IMR-90 (cell line): Measurements from ENCODE around the gene ZNF555. TPM values are rescaled to one million over a fixed set of nuclear protein-coding genes. Genes with fewer than 3 reads are reported as not detected.

Experiments
- ATAC-seq: fragments of 200-7000 bp; cut with Tn5 transposase; 2 replicates; pipeline ENCODE4 v1.9.1; 2020; ENCODE audit warnings: low read depth, mild to moderate bottlenecking, moderate library complexity
- BruUV-seq: library from RNA; stranded (reverse); fragments of 400-500 nt; replicated peaks from 2 replicates; lab custom pipeline; 2021; lab: Mats Ljungman, UMichigan
- CTCF ChIA-PET: fragments of 300-600 bp; formaldehyde crosslinking; extraction: SDS; loops from one replicate; lab custom pipeline; 2021; ENCODE audit warnings: antibody characterized with exemption; lab: Yijun Ruan, JAX
- POLR2A ChIA-PET: fragments of 300-600 bp; sonication (Branson Sonifier 250); formaldehyde crosslinking; loops from one replicate; lab custom pipeline; 2022; ENCODE audit warnings: antibody characterized with exemption; ENCODE audit not compliant: unreplicated experiment; lab: Charles Lee
- DNase-seq: peaks from one replicate; pipeline ENCODE4 v3.0.0; 2013
- H2AFZ ChIP-seq: replicated peaks from 2 replicates; pipeline ENCODE3; 2013; ENCODE audit warnings: low read length, mild to moderate bottlenecking; ENCODE audit not compliant: poor library complexity
- H2AK5ac ChIP-seq: 2 replicates; pipeline ENCODE4 v1.6.1; 2013; ENCODE audit warnings: low read depth, low read length, inconsistent platforms
- H2AK9ac ChIP-seq: replicated peaks from 2 replicates; pipeline ENCODE3; 2013; ENCODE audit warnings: mild to moderate bottlenecking, low read depth, low read length, moderate library complexity; ENCODE audit not compliant: poor library complexity
- H2BK120ac ChIP-seq: 2 replicates; pipeline ENCODE4 v1.6.1; 2013; ENCODE audit warnings: low read depth, low read length, inconsistent platforms
- H2BK15ac ChIP-seq: 3 replicates; pipeline ENCODE4 v1.6.1; 2013; ENCODE audit warnings: low read depth, low read length, inconsistent platforms
- H2BK20ac ChIP-seq: 2 replicates; pipeline ENCODE4 v1.6.1; 2013; ENCODE audit warnings: low read depth, mild to moderate bottlenecking, inconsistent platforms, low read length, moderate library complexity
- H2BK5ac ChIP-seq: 2 replicates; pipeline ENCODE4 v1.6.1; 2013; ENCODE audit warnings: mild to moderate bottlenecking, low read depth, low read length, inconsistent platforms; ENCODE audit not compliant: poor library complexity, severe bottlenecking
- H3K14ac ChIP-seq: replicated peaks from 2 replicates; pipeline ENCODE4 v1.6.1; 2013; ENCODE audit warnings: low read depth, low read length, inconsistent platforms
- H3K18ac ChIP-seq: 2 replicates; pipeline ENCODE4 v1.6.1; 2013; ENCODE audit warnings: low read depth, low read length, control low read depth
- H3K23ac ChIP-seq: 2 replicates; pipeline ENCODE4 v1.6.1; 2013; ENCODE audit warnings: low read depth, low read length, inconsistent platforms
- H3K27ac ChIP-seq: 2 replicates; pipeline ENCODE4 v1.5.1; 2013; ENCODE audit warnings: mild to moderate bottlenecking, control low read depth, low read length; ENCODE audit not compliant: insufficient read depth
- H3K27me3 ChIP-seq: 2 replicates; pipeline ENCODE4 v1.6.1; 2013; ENCODE audit warnings: low read length; ENCODE audit not compliant: control insufficient read depth, insufficient read depth
- H3K36me3 ChIP-seq: 2 replicates; pipeline ENCODE4 v1.6.1; 2013; ENCODE audit warnings: low read length, mixed read lengths; ENCODE audit not compliant: control insufficient read depth, insufficient read depth
- H3K4ac ChIP-seq: 2 replicates; pipeline ENCODE4 v1.6.1; 2013; ENCODE audit warnings: low read depth, low read length, inconsistent platforms
- H3K4me1 ChIP-seq: 2 replicates; pipeline ENCODE4 v1.6.1; 2013; ENCODE audit warnings: low read length, mixed read lengths; ENCODE audit not compliant: control insufficient read depth, insufficient read depth
- H3K4me2 ChIP-seq: 2 replicates; pipeline ENCODE4 v1.6.1; 2013; ENCODE audit warnings: low read depth, mild to moderate bottlenecking, control low read depth, low read length, moderate library complexity
- H3K4me3 ChIP-seq: 2 replicates; pipeline ENCODE4 v1.5.1; 2013; ENCODE audit warnings: low read depth, mild to moderate bottlenecking, control low read depth, low read length, moderate library complexity; ENCODE audit not compliant: insufficient read depth
- H3K56ac ChIP-seq: 2 replicates; pipeline ENCODE4 v1.6.1; 2013; ENCODE audit warnings: low read length, inconsistent platforms; ENCODE audit not compliant: insufficient read depth; ENCODE audit errors: extremely low read depth
- H3K79me1 ChIP-seq, 2 experiments: 2 replicates each; pipeline ENCODE4 v1.6.1; 2013; ENCODE audit warnings: low read length in 2 of 2, inconsistent platforms in 1 of 2, low read depth in 1 of 2
- H3K9ac ChIP-seq: 2 replicates; pipeline ENCODE4 v1.6.1; 2013; ENCODE audit warnings: low read depth, low read length, control low read depth
- H3K9me1 ChIP-seq: 2 replicates; pipeline ENCODE4 v1.6.1; 2013; ENCODE audit warnings: low read length, inconsistent platforms; ENCODE audit not compliant: insufficient read depth
- H3K9me3 ChIP-seq: 2 replicates; pipeline ENCODE4 v1.6.1; 2013; ENCODE audit warnings: low read length; ENCODE audit not compliant: control insufficient read depth, insufficient read depth
- H4K20me1 ChIP-seq: 2 replicates; pipeline ENCODE4 v1.6.1; 2013; ENCODE audit warnings: low read length, inconsistent platforms; ENCODE audit not compliant: insufficient read depth
- H4K5ac ChIP-seq: 2 replicates; pipeline ENCODE4 v1.6.1; 2013; ENCODE audit warnings: mild to moderate bottlenecking, low read depth, low read length, control low read depth
- H4K8ac ChIP-seq, 2 experiments: 2 replicates each; pipeline ENCODE4 v1.6.1; 2013; ENCODE audit warnings: low read depth in 2 of 2, low read length in 2 of 2, control low read depth in 1 of 2, inconsistent platforms in 1 of 2
- H4K91ac ChIP-seq: 2 replicates; pipeline ENCODE4 v1.6.1; 2013; ENCODE audit warnings: low read depth, low read length, inconsistent platforms; ENCODE audit not compliant: insufficient read depth
- FOS ChIP-seq: fragments of 150-350 bp; IDR thresholded peaks from 2 replicates; pipeline ENCODE4 v1.6.1; 2016; ENCODE audit warnings: low read depth, low read length
- MAFK ChIP-seq: IDR thresholded peaks from 2 replicates; pipeline ENCODE4 v1.6.1; 2012; ENCODE audit warnings: low read depth, low read length, improper control_type of control experiment
- MXI1 ChIP-seq: IDR thresholded peaks from 2 replicates; pipeline ENCODE4 v1.6.1; 2012; ENCODE audit warnings: low read depth, mild to moderate bottlenecking, low read length, moderate library complexity, borderline replicate concordance
- NFE2L2 ChIP-seq: fragments of 150-350 bp; IDR thresholded peaks from 2 replicates; pipeline ENCODE4 v1.6.1; 2016; ENCODE audit warnings: low read depth, mild to moderate bottlenecking, low read length
- RCOR1 ChIP-seq: IDR thresholded peaks from 2 replicates; pipeline ENCODE4 v1.6.1; 2012; ENCODE audit warnings: mild to moderate bottlenecking, low read length, improper control_type of control experiment; ENCODE audit not compliant: insufficient replicate concordance
- SMC3 ChIP-seq: fragments of 150-350 bp; IDR thresholded peaks from 2 replicates; pipeline ENCODE4 v1.6.1; 2016; ENCODE audit warnings: low read depth, mild to moderate bottlenecking, antibody characterized with exemption, low read length, moderate library complexity
- WGBS, 2 experiments: methylation state at CpG; one replicate each; pipeline versions ENCODE4 v1.1.5 to v1.1.7; 2013; ENCODE audit warnings: missing lambda C conversion rate in 2 of 2; ENCODE audit not compliant: insufficient read length in 1 of 2; ENCODE audit errors: extremely low coverage in 2 of 2; 5-methylcytosine and 5-hydroxymethylcytosine counted together
- dilution Hi-C: fragments of 300-500 bp; cut with HindIII; formaldehyde crosslinking; loops from one replicate; pipeline ENCODE4 v1.14.3; 2018; ENCODE audit warnings: low sequenced_read_pairs; ENCODE audit not compliant: unreplicated experiment
- in situ Hi-C: fragments of 300-500 bp; cut with MboI; formaldehyde crosslinking; loops from 3 replicates; pipeline ENCODE4 v1.14.3; 2019; ENCODE audit warnings: low sequenced_read_pairs, inconsistent platforms, mixed read lengths
- intact Hi-C: fragments of 100-400 bp; cut with micrococcal nuclease; formaldehyde crosslinking; loops from 2 replicates; pipeline ENCODE4 v1.10.0; 2022
- polyA plus RNA-seq, 3 experiments: library from polyadenylated mRNA; depleted of rRNA; stranded (reverse); fragments of >200 nt; gene quantifications; 2 replicates each; pipeline ENCODE4 v1.2.3, GENCODE V29; 2012; ENCODE audit warnings: low replicate concordance in 1 of 3
- total RNA-seq: library from RNA; depleted of rRNA; stranded (reverse); fragments of >200 nt; gene quantifications from 2 replicates; pipeline ENCODE4 v1.2.3, GENCODE V29; 2012
- TF ChIP-seq, protein P1 (sequence below): conservative IDR thresholded peaks from 2 replicates; pipeline ENCODE4 v1.5.1; 2012; ENCODE audit warnings: mild to moderate bottlenecking, low read depth, low read length, improper control_type of control experiment

ZNF555 gene
- total and polyA plus RNA-seq, 2 of the 4 experiments (the other 2 are of a cell fraction): 2.8 to 9.7 TPM

DNA sequence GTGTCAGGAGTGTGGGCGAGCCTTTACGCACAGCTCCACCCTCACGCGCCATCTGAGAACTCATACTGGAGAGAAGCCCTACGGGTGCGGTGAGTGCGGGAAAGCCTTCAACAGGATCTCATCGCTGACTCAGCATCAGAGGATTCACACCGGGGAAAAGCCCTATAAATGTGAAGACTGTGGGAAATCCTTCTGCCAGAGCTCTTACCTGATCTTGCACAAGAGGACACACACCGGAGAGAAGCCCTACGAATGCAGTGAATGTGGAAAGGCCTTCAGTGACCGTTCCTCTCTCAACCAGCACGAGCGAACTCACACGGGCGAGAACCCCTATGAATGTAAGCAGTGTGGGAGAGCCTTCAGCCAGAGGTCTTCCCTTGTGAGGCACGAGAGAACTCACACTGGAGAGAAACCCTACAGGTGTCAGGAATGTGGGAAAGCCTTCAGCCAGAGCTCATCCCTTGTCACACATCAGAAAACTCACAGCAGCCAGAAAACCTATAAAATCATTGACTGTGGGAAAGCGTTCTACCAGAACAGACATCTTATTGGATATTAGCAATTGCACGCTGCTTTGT is 6.9 kb upstream of the ZNF555 start:
- Histone ChIP-seq H2BK15ac (no peak overlapping the region), H3K4me1 (no peaks in the 10 kb centered on the region), H2AFZ (no peak overlapping the region), H3K9me1 (no peaks in the 10 kb centered on the region), H3K79me1 (no peaks in the 10 kb centered on the region), H4K8ac (no peak overlapping the region), H4K5ac (no peak overlapping the region), H3K56ac (no peak overlapping the region), H4K20me1 (no peaks in the 10 kb centered on the region), H3K9me3 (peaks cover 66% of the 10 kb centered on the region), H3K9ac (no peak overlapping the region), H2AK5ac (no peak overlapping the region), H2AK9ac (no peak overlapping the region), H3K4me2 (no peak overlapping the region), H3K36me3 (peaks cover 28% of the 10 kb centered on the region), H3K4ac (no peak overlapping the region), H3K4me3 (no peak overlapping the region), H3K23ac (no peak overlapping the region), H2BK5ac (no peak overlapping the region), H4K91ac (no peak overlapping the region), H3K18ac (no peak overlapping the region), H2BK20ac (no peak overlapping the region), H2BK120ac (no peak overlapping the region), H3K14ac (no peak overlapping the region), H3K27ac (no peak overlapping the region), H3K27me3 (no peaks in the 10 kb centered on the region)
- 100% methylated on average over 2 of the region's 19 CpGs; no CpG with 5 or more reads in 1 of the 2 experiments for WGBS, 2 experiments
- no TSS peak for BruUV-seq
- intact Hi-C loops (no loop called here), dilution Hi-C loops (no loop called here), in situ Hi-C loops (no loop called here)
- TF ChIP-seq NFE2L2 (no peak), MXI1 (no peak), SMC3 (no peak), MAFK (peak; percentile 74), RCOR1 (no peak), FOS (no peak)
- TF ChIP-seq, protein P1, sequence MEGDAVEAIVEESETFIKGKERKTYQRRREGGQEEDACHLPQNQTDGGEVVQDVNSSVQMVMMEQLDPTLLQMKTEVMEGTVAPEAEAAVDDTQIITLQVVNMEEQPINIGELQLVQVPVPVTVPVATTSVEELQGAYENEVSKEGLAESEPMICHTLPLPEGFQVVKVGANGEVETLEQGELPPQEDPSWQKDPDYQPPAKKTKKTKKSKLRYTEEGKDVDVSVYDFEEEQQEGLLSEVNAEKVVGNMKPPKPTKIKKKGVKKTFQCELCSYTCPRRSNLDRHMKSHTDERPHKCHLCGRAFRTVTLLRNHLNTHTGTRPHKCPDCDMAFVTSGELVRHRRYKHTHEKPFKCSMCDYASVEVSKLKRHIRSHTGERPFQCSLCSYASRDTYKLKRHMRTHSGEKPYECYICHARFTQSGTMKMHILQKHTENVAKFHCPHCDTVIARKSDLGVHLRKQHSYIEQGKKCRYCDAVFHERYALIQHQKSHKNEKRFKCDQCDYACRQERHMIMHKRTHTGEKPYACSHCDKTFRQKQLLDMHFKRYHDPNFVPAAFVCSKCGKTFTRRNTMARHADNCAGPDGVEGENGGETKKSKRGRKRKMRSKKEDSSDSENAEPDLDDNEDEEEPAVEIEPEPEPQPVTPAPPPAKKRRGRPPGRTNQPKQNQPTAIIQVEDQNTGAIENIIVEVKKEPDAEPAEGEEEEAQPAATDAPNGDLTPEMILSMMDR: no peak
- no peak for DNase-seq
- POLR2A ChIA-PET: no interaction called here
- no peak for ATAC-seq
- CTCF ChIA-PET: no interaction called here
